K562 (cell line): ENCODE data around the gene ABCA7. TPM values are rescaled to one million over a fixed set of nuclear protein-coding genes. Genes with fewer than 3 reads are reported as not detected.
A peak's percentile ranks its signal among the peaks of the same experiment; 100 is the strongest.

Experiments
- ATF1 ChIP-seq, 2 experiments: fragments of 450-650 bp in 1 of 2; IDR thresholded peaks; 2 replicates each; pipeline ENCODE4 v1.6.1; 2016; ENCODE audit warnings: missing compliant biosample characterization in 1 of 2, missing genetic modification characterization in 1 of 2
- BRCA1 ChIP-seq, 2 experiments: fragments of 450-650 bp in 1 of 2; sonication (generic) in 1 of 2; formaldehyde crosslinking in 1 of 2; IDR thresholded peaks; 2 replicates each; pipeline versions ENCODE4 v1.5.0 to v1.6.1; 2017 to 2020; ENCODE audit warnings: mild to moderate bottlenecking in 1 of 2, missing genetic modification reagents in 1 of 2
- CBX3 ChIP-seq, 2 experiments: IDR thresholded peaks; 1 replicate in 1 of 2; 2 replicates in 1 of 2; pipeline ENCODE4 v1.6.1; 2012; ENCODE audit warnings: inconsistent platforms in 2 of 2, low read length in 2 of 2, borderline replicate concordance in 1 of 2, control low read depth in 1 of 2
- HCFC1 ChIP-seq: IDR thresholded peaks from 2 replicates; pipeline ENCODE4 v1.6.1; 2012; ENCODE audit warnings: low read depth, low read length, improper control_type of control experiment
- HDAC1 ChIP-seq, 2 experiments: fragments of 450-650 bp; IDR thresholded peaks; 2 replicates each; pipeline ENCODE4 v1.6.1; 2016 to 2017; ENCODE audit warnings: inconsistent platforms in 1 of 2, mild to moderate bottlenecking in 1 of 2, moderate library complexity in 1 of 2
- HMGN3 ChIP-seq: IDR thresholded peaks from 2 replicates; pipeline ENCODE4 v1.6.1; 2011; ENCODE audit warnings: borderline replicate concordance, low read depth, mild to moderate bottlenecking, mixed read lengths, low read length; ENCODE audit not compliant: insufficient read length; ENCODE audit errors: extremely low read depth
- KDM5B ChIP-seq: fragments of 200-600 bp; sonication (generic); IDR thresholded peaks from 2 replicates; pipeline ENCODE4 v1.6.1; 2012; ENCODE audit warnings: low read depth, mild to moderate bottlenecking, moderate library complexity, low read length, control low read depth, inconsistent platforms; ENCODE audit not compliant: insufficient replicate concordance
- MIER1 ChIP-seq: fragments of 450-650 bp; IDR thresholded peaks from 2 replicates; pipeline ENCODE4 v1.6.1; 2016; ENCODE audit warnings: antibody characterized with exemption, mild to moderate bottlenecking, low read depth
- NRF1 ChIP-seq, 2 experiments: fragments of 450-650 bp; IDR thresholded peaks in 1 of 2; conservative IDR thresholded peaks in 1 of 2; 2 replicates each; pipeline ENCODE4 v1.6.1; 2014; ENCODE audit warnings: mild to moderate bottlenecking in 2 of 2
- POLR2G ChIP-seq: fragments of 200-400 bp; formaldehyde crosslinking; IDR thresholded peaks from 2 replicates; pipeline ENCODE4 v1.6.1; 2017; ENCODE audit warnings: low read depth, mild to moderate bottlenecking, antibody characterized with exemption, low read length, moderate library complexity
- SMAD2 ChIP-seq: fragments of 150-350 bp; IDR thresholded peaks from 2 replicates; pipeline ENCODE4 v1.6.1; 2014; ENCODE audit warnings: low read depth, mild to moderate bottlenecking, low read length
- TBP ChIP-seq: optimal IDR thresholded peaks from 2 replicates; pipeline ENCODE3; 2011; ENCODE audit warnings: low read depth, low read length, improper control_type of control experiment
- ZNF384 ChIP-seq: IDR thresholded peaks from 2 replicates; pipeline ENCODE4 v1.6.1; 2012; ENCODE audit warnings: low read depth, low read length, improper control_type of control experiment
- polyA plus RNA-seq, 8 experiments: library from polyadenylated mRNA; depleted of rRNA in 4 of 8; stranded (reverse) in 5 of 8; unstranded in 3 of 8; fragments of >200 nt; fragmentation: Nextera tagmentation in 2 of 8; fragmentation: Illumina TruSeq in 1 of 8; extraction: Ambion mirVana in 2 of 8; extraction: Trizol in 1 of 8; gene quantifications; 2 replicates each; pipeline versions ENCODE4 v1.2.1 to v1.2.3, GENCODE V29; 2011 to 2014; ENCODE audit warnings: inconsistent platforms in 1 of 8, missing spikeins in 1 of 8
- total RNA-seq, 7 experiments: library from RNA; depleted of rRNA in 6 of 7; stranded (reverse); fragments of >200 nt in 6 of 7; fragmentation: Illumina TruSeq in 2 of 7; extraction: Trizol in 2 of 7; gene quantifications; 2 replicates each; pipeline versions ENCODE4 v1.2.1 to v1.2.3, GENCODE V29; 2011 to 2021; ENCODE audit warnings: low replicate concordance in 1 of 7
- TF ChIP-seq, protein P1 (sequence below): fragments of 250-450 bp; sonication (Bioruptor Pico); IDR thresholded peaks from 2 replicates; pipeline ENCODE4 v1.4.0; 2020; ENCODE audit warnings: mild to moderate bottlenecking, moderate library complexity, borderline replicate concordance
- TF ChIP-seq, protein P2 (sequence below): fragments of 200-800 bp; sonication (Bioruptor generic); IDR thresholded peaks from 2 replicates; pipeline ENCODE4 v1.6.1; 2017; ENCODE audit warnings: missing genetic modification characterization, missing compliant biosample characterization
- TF ChIP-seq, protein P3 (sequence below): fragments of 200-800 bp; sonication (Bioruptor generic); IDR thresholded peaks from 2 replicates; pipeline ENCODE4 v1.6.1; 2017; ENCODE audit warnings: missing genetic modification characterization, missing compliant biosample characterization
- TF ChIP-seq, protein P4 (sequence below): fragments of 250-450 bp; sonication (Bioruptor Pico); IDR thresholded peaks from 2 replicates; pipeline ENCODE4 v1.4.0; 2020; ENCODE audit warnings: mild to moderate bottlenecking, moderate library complexity

ABCA7 gene
- total and polyA plus RNA-seq, 9 of the 15 experiments (the other 6 are each of a cell fraction or from before 2014, with no cell fraction given) = 2.3 to 96.1 (median 31.2) TPM

DNA sequence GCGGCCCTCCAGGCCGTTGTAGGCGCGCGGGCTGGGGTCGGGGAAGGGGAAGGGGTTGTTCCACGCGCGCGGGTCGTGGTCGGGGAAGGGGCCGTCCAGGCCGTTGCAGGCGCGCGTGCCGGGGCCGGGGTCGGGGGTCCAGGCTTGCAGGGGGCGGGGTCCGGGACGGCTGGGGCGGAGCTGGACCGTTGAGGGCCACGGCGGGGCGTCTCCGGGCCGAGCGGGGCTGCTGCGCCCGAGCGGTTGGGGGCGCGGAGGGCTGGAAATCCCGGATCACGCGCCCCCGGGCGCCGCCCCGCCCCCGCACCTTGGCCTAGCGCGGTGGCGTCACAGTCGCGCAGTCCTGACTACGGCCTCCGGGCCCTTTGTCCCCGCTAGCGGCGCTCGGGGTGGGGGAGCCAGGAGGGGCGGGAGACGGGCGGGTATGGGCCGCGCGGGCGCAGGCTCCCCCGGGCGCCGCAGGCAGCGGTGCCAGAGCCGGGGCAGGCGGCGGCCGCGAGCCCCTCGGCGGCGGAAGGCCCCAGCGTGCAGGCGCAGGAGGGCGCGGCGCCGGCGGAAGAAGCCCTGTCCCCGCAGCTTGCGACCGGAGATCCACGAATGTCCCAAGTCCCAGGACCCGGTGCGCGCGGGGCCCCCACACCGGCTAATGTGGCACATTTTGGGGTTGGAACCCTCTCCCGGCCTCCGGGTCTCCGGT lies 64.6 kb downstream of the ABCA7 start (continued):
- TF ChIP-seq, protein P1, sequence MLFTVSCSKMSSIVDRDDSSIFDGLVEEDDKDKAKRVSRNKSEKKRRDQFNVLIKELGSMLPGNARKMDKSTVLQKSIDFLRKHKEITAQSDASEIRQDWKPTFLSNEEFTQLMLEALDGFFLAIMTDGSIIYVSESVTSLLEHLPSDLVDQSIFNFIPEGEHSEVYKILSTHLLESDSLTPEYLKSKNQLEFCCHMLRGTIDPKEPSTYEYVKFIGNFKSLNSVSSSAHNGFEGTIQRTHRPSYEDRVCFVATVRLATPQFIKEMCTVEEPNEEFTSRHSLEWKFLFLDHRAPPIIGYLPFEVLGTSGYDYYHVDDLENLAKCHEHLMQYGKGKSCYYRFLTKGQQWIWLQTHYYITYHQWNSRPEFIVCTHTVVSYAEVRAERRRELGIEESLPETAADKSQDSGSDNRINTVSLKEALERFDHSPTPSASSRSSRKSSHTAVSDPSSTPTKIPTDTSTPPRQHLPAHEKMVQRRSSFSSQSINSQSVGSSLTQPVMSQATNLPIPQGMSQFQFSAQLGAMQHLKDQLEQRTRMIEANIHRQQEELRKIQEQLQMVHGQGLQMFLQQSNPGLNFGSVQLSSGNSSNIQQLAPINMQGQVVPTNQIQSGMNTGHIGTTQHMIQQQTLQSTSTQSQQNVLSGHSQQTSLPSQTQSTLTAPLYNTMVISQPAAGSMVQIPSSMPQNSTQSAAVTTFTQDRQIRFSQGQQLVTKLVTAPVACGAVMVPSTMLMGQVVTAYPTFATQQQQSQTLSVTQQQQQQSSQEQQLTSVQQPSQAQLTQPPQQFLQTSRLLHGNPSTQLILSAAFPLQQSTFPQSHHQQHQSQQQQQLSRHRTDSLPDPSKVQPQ (CRISPR knock-in tag) = no peak
- TF ChIP-seq BRCA1 (IDR thresholded peaks at IDR 0.05) (no peak), BRCA1 (CRISPR knock-in tag; IDR thresholded peaks at IDR 0.05) (no peak), POLR2G (peak; percentile 54; the same call in 1 of the 2 replicates), SMAD2 (no peak), HMGN3 (peak; percentile 64), HCFC1 (peak; percentile 31; the same call in 1 of the 2 replicates), ZNF384 (no peak), NRF1 (conservative IDR thresholded peaks at IDR 0.05 in 1 of 2, IDR thresholded peaks at IDR 0.05 in 1 of 2) (peak in 1 of 2 experiments; percentile 38; a peak in 1 of 4 replicates), ATF1 (CRISPR knock-in tag; IDR thresholded peaks at IDR 0.05) (peak; percentile 37; the same call in 1 of the 2 replicates), ATF1 (tag; IDR thresholded peaks at IDR 0.05) (no peak), MIER1 (no peak), CBX3 (IDR thresholded peaks at IDR 0.05; ENCODE audit: borderline replicate concordance in 1 of 2, low read length in 2 of 2) (no peak), TBP (peak; percentile 14), HDAC1 (IDR thresholded peaks at IDR 0.05) (no peak), KDM5B (peak; percentile 35)
- TF ChIP-seq, protein P2, sequence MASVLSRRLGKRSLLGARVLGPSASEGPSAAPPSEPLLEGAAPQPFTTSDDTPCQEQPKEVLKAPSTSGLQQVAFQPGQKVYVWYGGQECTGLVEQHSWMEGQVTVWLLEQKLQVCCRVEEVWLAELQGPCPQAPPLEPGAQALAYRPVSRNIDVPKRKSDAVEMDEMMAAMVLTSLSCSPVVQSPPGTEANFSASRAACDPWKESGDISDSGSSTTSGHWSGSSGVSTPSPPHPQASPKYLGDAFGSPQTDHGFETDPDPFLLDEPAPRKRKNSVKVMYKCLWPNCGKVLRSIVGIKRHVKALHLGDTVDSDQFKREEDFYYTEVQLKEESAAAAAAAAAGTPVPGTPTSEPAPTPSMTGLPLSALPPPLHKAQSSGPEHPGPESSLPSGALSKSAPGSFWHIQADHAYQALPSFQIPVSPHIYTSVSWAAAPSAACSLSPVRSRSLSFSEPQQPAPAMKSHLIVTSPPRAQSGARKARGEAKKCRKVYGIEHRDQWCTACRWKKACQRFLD (CRISPR knock-in tag) = 0 out of 2 replicates have a peak, but pooled peaks have one; percentile 59
- TF ChIP-seq, protein P3, sequence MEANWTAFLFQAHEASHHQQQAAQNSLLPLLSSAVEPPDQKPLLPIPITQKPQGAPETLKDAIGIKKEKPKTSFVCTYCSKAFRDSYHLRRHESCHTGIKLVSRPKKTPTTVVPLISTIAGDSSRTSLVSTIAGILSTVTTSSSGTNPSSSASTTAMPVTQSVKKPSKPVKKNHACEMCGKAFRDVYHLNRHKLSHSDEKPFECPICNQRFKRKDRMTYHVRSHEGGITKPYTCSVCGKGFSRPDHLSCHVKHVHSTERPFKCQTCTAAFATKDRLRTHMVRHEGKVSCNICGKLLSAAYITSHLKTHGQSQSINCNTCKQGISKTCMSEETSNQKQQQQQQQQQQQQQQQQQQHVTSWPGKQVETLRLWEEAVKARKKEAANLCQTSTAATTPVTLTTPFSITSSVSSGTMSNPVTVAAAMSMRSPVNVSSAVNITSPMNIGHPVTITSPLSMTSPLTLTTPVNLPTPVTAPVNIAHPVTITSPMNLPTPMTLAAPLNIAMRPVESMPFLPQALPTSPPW = peak; percentile 87
- TF ChIP-seq, protein P4, sequence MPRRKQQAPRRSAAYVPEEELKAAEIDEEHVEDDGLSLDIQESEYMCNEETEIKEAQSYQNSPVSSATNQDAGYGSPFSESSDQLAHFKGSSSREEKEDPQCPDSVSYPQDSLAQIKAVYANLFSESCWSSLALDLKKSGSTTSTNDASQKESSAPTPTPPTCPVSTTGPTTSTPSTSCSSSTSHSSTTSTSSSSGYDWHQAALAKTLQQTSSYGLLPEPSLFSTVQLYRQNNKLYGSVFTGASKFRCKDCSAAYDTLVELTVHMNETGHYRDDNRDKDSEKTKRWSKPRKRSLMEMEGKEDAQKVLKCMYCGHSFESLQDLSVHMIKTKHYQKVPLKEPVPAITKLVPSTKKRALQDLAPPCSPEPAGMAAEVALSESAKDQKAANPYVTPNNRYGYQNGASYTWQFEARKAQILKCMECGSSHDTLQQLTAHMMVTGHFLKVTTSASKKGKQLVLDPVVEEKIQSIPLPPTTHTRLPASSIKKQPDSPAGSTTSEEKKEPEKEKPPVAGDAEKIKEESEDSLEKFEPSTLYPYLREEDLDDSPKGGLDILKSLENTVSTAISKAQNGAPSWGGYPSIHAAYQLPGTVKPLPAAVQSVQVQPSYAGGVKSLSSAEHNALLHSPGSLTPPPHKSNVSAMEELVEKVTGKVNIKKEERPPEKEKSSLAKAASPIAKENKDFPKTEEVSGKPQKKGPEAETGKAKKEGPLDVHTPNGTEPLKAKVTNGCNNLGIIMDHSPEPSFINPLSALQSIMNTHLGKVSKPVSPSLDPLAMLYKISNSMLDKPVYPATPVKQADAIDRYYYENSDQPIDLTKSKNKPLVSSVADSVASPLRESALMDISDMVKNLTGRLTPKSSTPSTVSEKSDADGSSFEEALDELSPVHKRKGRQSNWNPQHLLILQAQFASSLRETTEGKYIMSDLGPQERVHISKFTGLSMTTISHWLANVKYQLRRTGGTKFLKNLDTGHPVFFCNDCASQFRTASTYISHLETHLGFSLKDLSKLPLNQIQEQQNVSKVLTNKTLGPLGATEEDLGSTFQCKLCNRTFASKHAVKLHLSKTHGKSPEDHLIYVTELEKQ (CRISPR knock-in tag) = no peak
